ENCODE data around the gene EIPR1. TPM values are rescaled to one million over a fixed set of nuclear protein-coding genes. Genes with fewer than 3 reads are reported as not detected.

Gene EIPR1
- polyA plus RNA-seq, 1 donor from 2014 or later, result 138 TPM

DNA sequence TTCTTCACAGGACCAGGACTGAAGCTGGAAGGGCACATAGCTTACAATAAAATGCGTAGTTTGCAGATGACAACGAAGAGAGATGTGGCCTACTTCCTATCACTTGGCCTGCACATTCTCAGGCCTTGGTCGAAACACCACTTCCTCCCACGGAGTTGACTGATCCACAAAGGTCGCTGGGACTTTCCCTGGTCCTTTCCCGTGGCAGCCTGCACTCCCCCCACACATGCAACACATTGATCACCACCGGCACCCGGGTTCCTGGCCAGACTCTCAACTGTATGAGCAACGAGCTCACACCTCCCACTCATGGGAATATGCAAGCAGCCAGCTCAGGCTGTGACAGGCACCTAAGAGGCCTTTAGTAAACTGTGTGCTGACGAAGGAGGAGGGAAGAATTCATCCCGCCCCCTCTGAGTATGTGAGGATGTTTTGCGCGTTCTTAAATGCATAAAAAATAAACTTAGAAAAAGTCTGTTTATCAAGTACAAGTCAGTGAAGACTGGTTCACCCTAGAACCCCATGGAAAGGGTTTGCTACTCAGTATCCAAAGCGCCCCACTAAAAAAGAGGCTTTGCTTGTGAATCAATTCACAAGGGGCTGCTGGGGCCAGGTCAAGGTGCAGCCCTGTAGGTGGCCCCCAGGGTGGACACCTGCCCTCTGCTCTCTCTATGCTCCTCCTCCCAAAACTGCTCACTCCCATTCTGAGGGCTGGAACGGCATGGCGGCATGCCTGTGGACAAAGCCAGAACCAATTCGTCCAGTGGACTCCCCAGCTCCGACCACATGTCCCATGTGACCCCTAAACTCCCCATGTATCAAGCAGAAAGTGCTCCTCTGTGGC, 154.3 kb downstream of the EIPR1 start:
- Histone ChIP-seq H3K4me2 (ENCODE audit: low read length) (no peak overlapping the region), H3K27ac (ENCODE audit: low read length) (no peak overlapping the region), H3K9me3 (ENCODE audit: low read length) (no peaks in the 10 kb centered on the region)

DNA sequence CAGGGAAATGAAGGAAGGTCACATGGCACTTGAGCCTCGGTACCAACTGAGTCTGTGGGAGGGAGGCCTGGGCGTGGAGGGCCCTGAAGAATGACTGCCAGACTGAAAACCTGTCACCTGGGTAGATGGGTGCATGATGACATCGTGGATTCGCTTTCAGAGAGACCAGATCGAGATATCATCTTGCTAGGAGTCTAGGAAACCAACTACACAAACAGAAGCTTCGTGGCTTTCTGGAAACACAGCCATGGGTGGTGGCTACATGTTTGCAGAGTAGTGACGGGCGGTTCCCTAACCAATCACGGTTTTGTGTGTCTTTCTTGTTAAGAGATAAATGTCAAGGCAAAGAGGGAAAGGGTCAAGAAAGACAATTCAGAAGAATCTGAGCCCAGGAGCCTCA, 155.0 kb downstream of the EIPR1 start:
- Histone ChIP-seq H3K36me3 (ENCODE audit: insufficient read depth, low read length) (no peaks in the 10 kb centered on the region), H3K4me2 (ENCODE audit: low read length) (no peak overlapping the region), H3K9me3 (ENCODE audit: low read length) (no peaks in the 10 kb centered on the region), H3K9ac (ENCODE audit: low read length) (no peak overlapping the region), H2AFZ (ENCODE audit: low read depth, low read length) (no peak overlapping the region), H3K4me3 (ENCODE audit: low read length) (no peak overlapping the region), H3K9me2 (ENCODE audit: insufficient read depth, low read length) (no peaks in the 10 kb centered on the region), H3F3A (ENCODE audit: insufficient read depth, low read length, poor library complexity, severe bottlenecking) (no peaks in the 10 kb centered on the region), H3K79me2 (replicated peaks; ENCODE audit: insufficient read depth, low read length) (no peaks in the 10 kb centered on the region), H3K27me3 (ENCODE audit: insufficient read depth, low read depth, low read length) (no peaks in the 10 kb centered on the region), H3K27ac (ENCODE audit: low read length) (no peak overlapping the region), H4K20me1 (ENCODE audit: insufficient read depth) (no peaks in the 10 kb centered on the region)
- TF ChIP-seq, protein P1, sequence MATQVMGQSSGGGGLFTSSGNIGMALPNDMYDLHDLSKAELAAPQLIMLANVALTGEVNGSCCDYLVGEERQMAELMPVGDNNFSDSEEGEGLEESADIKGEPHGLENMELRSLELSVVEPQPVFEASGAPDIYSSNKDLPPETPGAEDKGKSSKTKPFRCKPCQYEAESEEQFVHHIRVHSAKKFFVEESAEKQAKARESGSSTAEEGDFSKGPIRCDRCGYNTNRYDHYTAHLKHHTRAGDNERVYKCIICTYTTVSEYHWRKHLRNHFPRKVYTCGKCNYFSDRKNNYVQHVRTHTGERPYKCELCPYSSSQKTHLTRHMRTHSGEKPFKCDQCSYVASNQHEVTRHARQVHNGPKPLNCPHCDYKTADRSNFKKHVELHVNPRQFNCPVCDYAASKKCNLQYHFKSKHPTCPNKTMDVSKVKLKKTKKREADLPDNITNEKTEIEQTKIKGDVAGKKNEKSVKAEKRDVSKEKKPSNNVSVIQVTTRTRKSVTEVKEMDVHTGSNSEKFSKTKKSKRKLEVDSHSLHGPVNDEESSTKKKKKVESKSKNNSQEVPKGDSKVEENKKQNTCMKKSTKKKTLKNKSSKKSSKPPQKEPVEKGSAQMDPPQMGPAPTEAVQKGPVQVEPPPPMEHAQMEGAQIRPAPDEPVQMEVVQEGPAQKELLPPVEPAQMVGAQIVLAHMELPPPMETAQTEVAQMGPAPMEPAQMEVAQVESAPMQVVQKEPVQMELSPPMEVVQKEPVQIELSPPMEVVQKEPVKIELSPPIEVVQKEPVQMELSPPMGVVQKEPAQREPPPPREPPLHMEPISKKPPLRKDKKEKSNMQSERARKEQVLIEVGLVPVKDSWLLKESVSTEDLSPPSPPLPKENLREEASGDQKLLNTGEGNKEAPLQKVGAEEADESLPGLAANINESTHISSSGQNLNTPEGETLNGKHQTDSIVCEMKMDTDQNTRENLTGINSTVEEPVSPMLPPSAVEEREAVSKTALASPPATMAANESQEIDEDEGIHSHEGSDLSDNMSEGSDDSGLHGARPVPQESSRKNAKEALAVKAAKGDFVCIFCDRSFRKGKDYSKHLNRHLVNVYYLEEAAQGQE (IDR thresholded peaks at IDR 0.05; ENCODE audit: borderline replicate concordance), result no peak
- TF ChIP-seq POLR2AphosphoS5 (IDR thresholded peaks at IDR 0.05) (no peak), EP300 (conservative IDR thresholded peaks at IDR 0.05; ENCODE audit: poor library complexity, severe bottlenecking) (no peak), RAD21 (conservative IDR thresholded peaks at IDR 0.05) (no peak), TAF1 (IDR thresholded peaks at IDR 0.05; ENCODE audit: low read depth) (no peak), SMC3 (conservative IDR thresholded peaks at IDR 0.05; ENCODE audit: poor library complexity) (no peak), EZH2 (IDR thresholded peaks at IDR 0.05; ENCODE audit: borderline replicate concordance, insufficient read depth, low read length, poor library complexity, severe bottlenecking) (no peak), MXI1 (conservative IDR thresholded peaks at IDR 0.05; ENCODE audit: poor library complexity, severe bottlenecking) (no peak)
- TF ChIP-seq, protein P2, sequence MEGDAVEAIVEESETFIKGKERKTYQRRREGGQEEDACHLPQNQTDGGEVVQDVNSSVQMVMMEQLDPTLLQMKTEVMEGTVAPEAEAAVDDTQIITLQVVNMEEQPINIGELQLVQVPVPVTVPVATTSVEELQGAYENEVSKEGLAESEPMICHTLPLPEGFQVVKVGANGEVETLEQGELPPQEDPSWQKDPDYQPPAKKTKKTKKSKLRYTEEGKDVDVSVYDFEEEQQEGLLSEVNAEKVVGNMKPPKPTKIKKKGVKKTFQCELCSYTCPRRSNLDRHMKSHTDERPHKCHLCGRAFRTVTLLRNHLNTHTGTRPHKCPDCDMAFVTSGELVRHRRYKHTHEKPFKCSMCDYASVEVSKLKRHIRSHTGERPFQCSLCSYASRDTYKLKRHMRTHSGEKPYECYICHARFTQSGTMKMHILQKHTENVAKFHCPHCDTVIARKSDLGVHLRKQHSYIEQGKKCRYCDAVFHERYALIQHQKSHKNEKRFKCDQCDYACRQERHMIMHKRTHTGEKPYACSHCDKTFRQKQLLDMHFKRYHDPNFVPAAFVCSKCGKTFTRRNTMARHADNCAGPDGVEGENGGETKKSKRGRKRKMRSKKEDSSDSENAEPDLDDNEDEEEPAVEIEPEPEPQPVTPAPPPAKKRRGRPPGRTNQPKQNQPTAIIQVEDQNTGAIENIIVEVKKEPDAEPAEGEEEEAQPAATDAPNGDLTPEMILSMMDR (IDR thresholded peaks at IDR 0.05; ENCODE audit: poor library complexity, severe bottlenecking), result no peak

More for the DNA sequence above, 154.3 kb downstream of the EIPR1 start:
- H3K9me2 ChIP-seq (ENCODE audit: insufficient read depth, low read length), result no peaks in the 10 kb centered on the region
- TF ChIP-seq TAF1 (IDR thresholded peaks at IDR 0.05; ENCODE audit: low read depth), result no peak
- TF ChIP-seq, protein P2 (IDR thresholded peaks at IDR 0.05; ENCODE audit: poor library complexity, severe bottlenecking), result no peak
- TF ChIP-seq, protein P1 (IDR thresholded peaks at IDR 0.05; ENCODE audit: borderline replicate concordance), result no peak
- no peak for TF ChIP-seq POLR2AphosphoS5 (IDR thresholded peaks at IDR 0.05)
- TF ChIP-seq SMC3 (conservative IDR thresholded peaks at IDR 0.05; ENCODE audit: poor library complexity), result no peak
- no peak for TF ChIP-seq MXI1 (conservative IDR thresholded peaks at IDR 0.05; ENCODE audit: poor library complexity, severe bottlenecking)
- TF ChIP-seq RAD21 (conservative IDR thresholded peaks at IDR 0.05), result no peak
- no peak for TF ChIP-seq EP300 (conservative IDR thresholded peaks at IDR 0.05; ENCODE audit: poor library complexity, severe bottlenecking)
- no peak for TF ChIP-seq EZH2 (IDR thresholded peaks at IDR 0.05; ENCODE audit: borderline replicate concordance, insufficient read depth, low read length, poor library complexity, severe bottlenecking)
- H3K79me2 ChIP-seq (replicated peaks; ENCODE audit: insufficient read depth, low read length), result no peaks in the 10 kb centered on the region
- no peaks in the 10 kb centered on the region for H4K20me1 ChIP-seq (ENCODE audit: insufficient read depth)
- no peaks in the 10 kb centered on the region for H3K36me3 ChIP-seq (ENCODE audit: insufficient read depth, low read length)
- H3F3A ChIP-seq (ENCODE audit: insufficient read depth, low read length, poor library complexity, severe bottlenecking), result no peaks in the 10 kb centered on the region
- no peaks in the 10 kb centered on the region for H3K27me3 ChIP-seq (ENCODE audit: insufficient read depth, low read depth, low read length)
- no peak overlapping the region for H3K4me3 ChIP-seq (ENCODE audit: low read length)
- no peak overlapping the region for H3K9ac ChIP-seq (ENCODE audit: low read length)
- no peak overlapping the region for H2AFZ ChIP-seq (ENCODE audit: low read depth, low read length)

Data from neural cell (in vitro differentiated cells).